NCI-H2081 (cell line): ENCODE measurements around the gene CLIC4.
"Not testable (repeated sequence)": the region's sequence is repeated elsewhere in the genome, so short reads cannot be mapped to it uniquely, and the experiment has no call there.

ENCODE experiments used
- DNase-seq, 2 experiments: peaks; one replicate each; lab custom pipeline; 2025; lab: John Stamatoyannopoulos, UW

CLIC4 gene

GRCh38 chr1:24745711-24746413 lies 615 bp downstream of the CLIC4 start:
- DNase-seq, result peak; percentile 49 to 54

DNA sequence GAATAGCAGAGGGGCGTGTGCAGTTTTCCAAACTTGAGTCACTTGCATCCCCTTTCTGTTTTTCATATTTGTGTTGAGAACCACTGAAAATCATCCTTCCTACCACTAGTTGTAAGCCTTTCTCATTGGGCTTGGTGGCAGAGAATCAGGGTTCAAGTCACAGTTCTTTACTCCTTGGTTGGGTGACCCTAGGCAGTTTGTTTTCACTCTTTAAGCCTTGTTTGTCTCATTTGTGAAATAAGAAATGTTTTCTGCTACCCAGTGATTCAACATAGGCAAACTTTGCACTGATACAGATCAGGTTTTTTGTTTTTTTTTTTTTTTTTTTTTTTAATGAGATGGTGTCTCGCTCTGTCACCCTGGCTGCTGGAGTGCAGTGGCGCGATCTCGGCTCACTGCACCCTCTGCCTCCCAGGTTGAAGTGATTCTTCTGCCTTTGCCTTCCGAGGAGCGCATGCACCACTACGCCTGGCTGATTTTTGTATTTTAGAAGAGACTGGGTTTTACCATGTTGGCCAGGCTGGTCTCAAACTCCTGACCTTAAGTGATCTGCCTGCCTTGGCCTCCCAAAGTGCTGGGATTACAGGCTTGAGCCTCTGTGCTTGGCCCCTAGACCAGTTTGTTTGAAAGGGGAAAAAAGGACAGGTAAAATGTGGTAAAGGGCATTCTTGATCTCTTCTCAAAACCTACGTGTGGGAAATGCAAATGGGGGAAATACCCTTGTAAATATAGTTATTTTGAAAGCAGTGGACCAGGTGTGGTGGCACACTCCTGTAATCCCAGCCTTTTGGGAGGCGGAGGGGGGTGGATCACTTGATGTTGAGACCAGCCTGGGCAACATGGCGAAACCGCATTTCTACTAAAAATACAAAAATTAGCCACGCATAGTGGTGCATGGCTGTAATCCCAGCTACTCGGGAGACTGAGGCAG lies 3.2 kb downstream of the CLIC4 start:
- no peak for DNase-seq

GRCh38 chr1:24749252-24749651 lies 4.0 kb downstream of the CLIC4 start:
- DNase-seq, result no peak

GRCh38 chr1:24749886-24750285 lies 4.6 kb downstream of the CLIC4 start:
- DNase-seq, result no peak

GRCh38 chr1:24751833-24752232 lies 6.6 kb downstream of the CLIC4 start:
- DNase-seq, result no peak

GRCh38 chr1:24752305-24752704 lies 7.1 kb downstream of the CLIC4 start:
- DNase-seq, result no peak

- no peak for DNase-seq
Measured at GRCh38 chr1:24754229-24754628, 9.0 kb downstream of the CLIC4 start.

DNA sequence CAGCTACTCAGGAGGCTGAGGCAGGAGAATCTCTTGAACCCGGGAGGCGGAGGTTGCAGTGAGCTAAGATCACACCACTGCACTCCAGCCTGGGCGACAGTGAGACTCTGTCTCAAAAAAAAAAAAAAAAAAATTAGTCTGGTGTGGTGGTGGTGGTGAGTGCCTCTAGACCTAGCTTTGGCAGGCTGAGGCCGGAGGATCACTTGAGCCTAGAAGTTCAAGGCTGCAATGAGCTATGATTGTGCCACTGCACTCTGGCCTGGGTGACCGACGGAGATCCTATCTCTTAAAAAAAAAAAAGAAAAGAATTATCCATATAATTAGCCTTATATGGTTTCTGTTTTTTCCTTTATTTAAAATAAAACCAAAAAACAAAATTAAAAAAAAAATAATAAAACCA lies 10.1 kb downstream of the CLIC4 start:
- not testable (repeated sequence) for DNase-seq

- no peak for DNase-seq
Measured at GRCh38 chr1:24756395-24756794, 11.1 kb downstream of the CLIC4 start.

- no peak for DNase-seq
Measured at GRCh38 chr1:24759492-24759891, 14.2 kb downstream of the CLIC4 start.

- no peak for DNase-seq
Measured at GRCh38 chr1:24761582-24761981, 16.3 kb downstream of the CLIC4 start.

DNA sequence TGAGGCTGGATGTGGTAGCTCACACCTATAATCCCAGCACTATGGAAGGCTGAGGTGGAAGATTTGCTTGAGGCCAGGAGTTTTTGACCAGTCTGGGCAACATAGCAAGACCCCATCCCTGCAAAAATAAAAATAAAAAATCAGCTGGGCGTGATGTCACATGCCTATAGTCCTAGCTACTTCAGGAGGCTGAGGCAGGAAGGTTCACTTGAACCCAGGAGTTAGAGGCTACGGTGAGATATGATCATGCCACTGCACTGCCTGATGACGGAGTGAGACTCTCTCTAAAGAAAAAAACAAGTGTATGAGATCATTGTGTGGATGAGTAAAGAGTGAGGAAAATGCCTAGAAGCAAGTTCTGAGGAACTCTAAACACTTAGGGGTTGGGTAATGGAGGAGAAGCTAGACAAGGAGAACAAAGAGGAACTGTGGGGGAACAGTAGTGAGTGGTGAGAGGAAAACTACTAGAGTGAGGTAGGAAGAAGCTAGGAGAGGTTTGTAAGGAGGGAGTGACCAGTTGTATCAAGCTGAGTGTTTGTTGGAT lies 17.0 kb downstream of the CLIC4 start:
- no peak for DNase-seq

DNA sequence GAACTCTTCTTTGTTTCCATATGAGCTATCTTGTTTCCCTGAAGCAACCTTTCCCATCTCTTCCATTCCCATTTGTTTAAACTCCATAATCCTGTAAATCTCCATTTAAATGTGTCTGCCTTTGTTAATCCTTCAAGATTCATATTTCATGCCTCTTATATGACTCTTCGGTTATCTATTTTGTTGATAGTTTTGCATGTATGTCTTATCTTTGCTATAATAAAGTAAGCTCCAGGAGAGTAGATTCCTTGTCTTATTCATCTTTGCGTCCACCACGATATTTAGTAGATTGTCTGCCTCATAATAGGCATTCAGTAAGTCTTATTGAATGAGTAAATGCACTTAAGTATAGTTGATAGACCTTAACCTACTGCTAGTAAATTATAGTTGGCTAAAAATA lies 18.4 kb downstream of the CLIC4 start:
- no peak for DNase-seq

DNA sequence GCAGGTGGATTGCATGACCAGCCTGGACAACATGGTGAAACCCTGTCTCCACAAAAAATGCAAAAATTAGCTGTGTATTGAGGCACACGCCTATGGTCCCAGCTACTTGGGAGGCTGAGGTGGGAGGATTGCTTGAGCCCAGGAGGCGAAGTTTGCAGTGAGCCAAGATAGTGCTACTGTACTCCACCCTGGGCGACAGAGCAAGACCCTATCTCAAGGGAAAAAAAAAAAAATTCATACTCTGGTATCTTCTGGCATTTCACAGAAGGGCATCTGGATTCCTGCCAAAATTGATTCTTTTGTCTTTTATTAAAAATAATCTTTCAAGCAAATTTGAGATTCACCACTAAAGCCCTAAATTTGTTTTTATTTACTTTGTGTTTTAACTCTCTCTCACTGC lies 19.2 kb downstream of the CLIC4 start:
- DNase-seq, result no peak

GRCh38 chr1:24764848-24765247 lies 19.6 kb downstream of the CLIC4 start:
- no peak for DNase-seq

- DNase-seq, result no peak
Measured at GRCh38 chr1:24765308-24765988, 20.2 kb downstream of the CLIC4 start.

DNA sequence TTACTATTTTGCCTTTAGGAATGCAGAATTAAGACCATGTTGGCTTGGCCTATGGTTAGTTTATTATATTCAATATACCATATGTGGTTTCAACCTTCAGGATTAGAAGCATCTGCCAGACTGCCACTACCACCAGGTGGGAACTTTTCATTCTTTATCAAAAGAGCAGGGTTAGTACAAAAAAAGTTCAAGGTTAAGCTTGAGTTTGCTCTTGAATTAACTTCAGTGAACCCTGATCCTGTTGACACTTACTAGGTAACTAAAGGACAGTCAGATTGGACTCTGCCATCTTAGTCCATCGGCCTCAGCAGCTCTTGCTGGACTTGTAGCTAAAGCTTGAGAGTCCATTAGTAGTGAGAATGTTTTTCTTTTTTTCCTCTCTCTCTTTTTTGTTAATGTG lies 22.1 kb downstream of the CLIC4 start:
- DNase-seq, result no peak

- no peak for DNase-seq
Measured at GRCh38 chr1:24768873-24769605, 23.8 kb downstream of the CLIC4 start.

DNA sequence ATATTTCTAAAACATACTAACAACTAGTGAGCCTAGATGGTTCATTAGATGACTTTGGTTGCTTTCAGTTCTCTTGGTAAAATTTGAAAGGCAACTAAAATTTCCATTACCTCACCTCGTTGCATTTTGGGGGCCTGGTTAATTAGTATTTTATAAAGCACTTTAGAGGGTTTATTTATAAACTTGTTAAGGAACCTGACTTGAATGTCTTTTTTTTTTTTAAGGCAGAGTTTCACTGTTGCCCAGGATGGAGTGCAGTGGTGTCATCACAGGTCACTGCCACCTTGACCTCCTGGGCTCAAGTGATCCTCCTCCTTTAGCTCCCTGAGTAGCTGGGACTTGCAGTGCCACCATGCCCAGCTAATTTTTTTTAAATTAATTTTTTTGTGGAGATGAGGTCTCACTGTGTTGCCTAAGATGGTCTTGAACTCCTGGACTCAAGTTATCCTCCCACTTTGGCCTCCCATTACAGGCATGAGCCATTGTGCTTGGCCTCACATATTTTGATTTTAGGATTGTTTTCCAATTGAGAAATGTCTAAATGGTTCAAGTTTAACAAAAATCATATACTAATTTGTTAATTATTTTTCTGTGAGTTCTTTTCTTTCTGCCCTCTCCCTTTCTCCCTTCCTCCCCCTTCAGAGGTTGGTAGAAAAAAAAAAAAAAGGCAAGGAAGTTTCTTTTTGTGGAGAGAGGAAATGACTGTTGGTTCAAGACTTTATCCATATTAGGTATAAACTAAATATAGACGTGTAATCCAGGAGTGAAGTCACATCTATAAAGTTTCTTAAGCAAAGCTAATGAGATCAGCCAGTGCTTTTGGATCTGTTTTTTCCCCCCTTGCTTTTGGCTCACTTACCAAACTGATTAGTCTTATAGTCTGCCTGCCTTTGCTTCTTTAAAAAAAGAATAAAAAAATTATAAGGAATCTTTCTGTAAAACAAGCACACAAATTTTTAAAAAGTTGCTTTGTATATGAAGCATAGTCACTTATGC lies 24.7 kb downstream of the CLIC4 start:
- no peak for DNase-seq

DNA sequence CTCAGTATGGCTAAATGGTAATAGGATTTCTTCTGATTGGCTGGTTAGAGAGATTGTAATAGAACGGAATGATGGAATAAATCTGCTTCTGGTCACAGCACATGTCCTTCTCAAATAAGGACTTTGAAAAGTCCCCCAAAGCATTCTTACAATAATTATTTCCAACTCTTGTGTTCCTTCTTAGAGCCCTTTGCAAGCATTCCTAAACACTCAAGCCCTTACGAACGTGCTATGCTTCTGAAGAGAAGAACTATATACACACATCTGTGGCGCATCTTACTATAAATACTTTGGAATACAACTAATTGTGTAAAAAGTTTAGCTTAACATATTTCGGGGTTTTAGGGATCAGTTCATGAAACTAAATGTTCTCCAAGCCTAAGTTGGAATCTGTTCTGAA lies 25.6 kb downstream of the CLIC4 start:
- no peak for DNase-seq

GRCh38 chr1:24771574-24771973 lies 26.3 kb downstream of the CLIC4 start:
- DNase-seq, result no peak
